Gastrocnemius medialis (tissue), 4 donors: ENCODE data around the gene AMIGO3.
"Not testable (repeated sequence)": the region's sequence is repeated elsewhere in the genome, so short reads cannot be mapped to it uniquely, and the experiment has no call there.

Experiments used
- POLR2A ChIP-seq, 2 donors: fragments of 450-650 bp; IDR thresholded peaks; one replicate each; pipeline ENCODE4 v1.6.1; 2017; ENCODE audit warnings: antibody characterized with exemption in 2 of 2, mild to moderate bottlenecking in 2 of 2, moderate library complexity in 2 of 2
- TF ChIP-seq, protein P1 (sequence below), 5 experiments: fragments of 450-650 bp in 3 of 5; fragments of 200-600 bp in 2 of 5; sonication (generic) in 2 of 5; IDR thresholded peaks in 4 of 5; conservative IDR thresholded peaks in 1 of 5; 1 replicate in 4 of 5; 2 replicates in 1 of 5; pipeline ENCODE4 v1.5.1; 2016 to 2019; ENCODE audit warnings: antibody characterized with exemption in 5 of 5, mild to moderate bottlenecking in 3 of 5, moderate library complexity in 3 of 5

DNA sequence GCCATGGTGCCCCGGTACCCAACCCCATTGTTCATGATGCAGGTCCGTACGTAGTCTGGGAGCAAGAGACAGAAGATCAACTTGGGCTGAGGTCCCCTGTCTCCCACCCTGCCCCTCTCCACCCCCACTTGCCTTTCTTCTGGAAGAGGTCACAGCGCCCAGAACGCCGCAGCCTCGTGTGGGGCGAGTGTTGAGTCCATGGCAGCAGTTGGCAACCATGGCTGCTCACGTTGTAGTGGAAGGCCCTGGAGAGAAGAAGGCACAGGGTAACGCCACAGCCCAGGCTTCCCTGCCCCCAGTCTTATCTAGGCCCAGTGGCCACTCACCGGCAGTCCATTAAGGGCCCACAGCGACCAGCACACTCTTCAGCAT is 32.1 kb downstream of the AMIGO3 start:
- TF ChIP-seq, protein P1, sequence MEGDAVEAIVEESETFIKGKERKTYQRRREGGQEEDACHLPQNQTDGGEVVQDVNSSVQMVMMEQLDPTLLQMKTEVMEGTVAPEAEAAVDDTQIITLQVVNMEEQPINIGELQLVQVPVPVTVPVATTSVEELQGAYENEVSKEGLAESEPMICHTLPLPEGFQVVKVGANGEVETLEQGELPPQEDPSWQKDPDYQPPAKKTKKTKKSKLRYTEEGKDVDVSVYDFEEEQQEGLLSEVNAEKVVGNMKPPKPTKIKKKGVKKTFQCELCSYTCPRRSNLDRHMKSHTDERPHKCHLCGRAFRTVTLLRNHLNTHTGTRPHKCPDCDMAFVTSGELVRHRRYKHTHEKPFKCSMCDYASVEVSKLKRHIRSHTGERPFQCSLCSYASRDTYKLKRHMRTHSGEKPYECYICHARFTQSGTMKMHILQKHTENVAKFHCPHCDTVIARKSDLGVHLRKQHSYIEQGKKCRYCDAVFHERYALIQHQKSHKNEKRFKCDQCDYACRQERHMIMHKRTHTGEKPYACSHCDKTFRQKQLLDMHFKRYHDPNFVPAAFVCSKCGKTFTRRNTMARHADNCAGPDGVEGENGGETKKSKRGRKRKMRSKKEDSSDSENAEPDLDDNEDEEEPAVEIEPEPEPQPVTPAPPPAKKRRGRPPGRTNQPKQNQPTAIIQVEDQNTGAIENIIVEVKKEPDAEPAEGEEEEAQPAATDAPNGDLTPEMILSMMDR (IDR thresholded peaks at IDR 0.05 in 4 of 5, conservative IDR thresholded peaks at IDR 0.05 in 1 of 5), result not testable (repeated sequence)
- TF ChIP-seq POLR2A (IDR thresholded peaks at IDR 0.05), result not testable (repeated sequence)
